ENCODE data around the gene PTN. TPM values are rescaled to one million over a fixed set of nuclear protein-coding genes. Genes with fewer than 3 reads are reported as not detected.

The PTN gene
- polyA plus RNA-seq, 3 donors = not detected

- Histone ChIP-seq H3K36me3 (replicated peaks in 1 of 2; ENCODE audit: control insufficient read depth in 1 of 2, insufficient read depth in 2 of 2, low read length in 2 of 2) (no peaks in the 10 kb centered on the region), H3K9me3 (replicated peaks in 1 of 2; ENCODE audit: control insufficient read depth in 1 of 2, insufficient read depth in 1 of 2, low read length in 2 of 2) (no peaks in the 10 kb centered on the region), H4K20me1 (ENCODE audit: insufficient read depth, low read length) (no peaks in the 10 kb centered on the region), H3K27ac (ENCODE audit: low read depth in 1 of 2, low read length in 2 of 2) (no peak overlapping the region), H2AFZ (ENCODE audit: insufficient read depth, low read depth, low read length, poor library complexity, severe bottlenecking) (no peak overlapping the region), H3K9ac (ENCODE audit: insufficient read depth, low read length, poor library complexity, severe bottlenecking) (no peak overlapping the region), H3K4me1 (ENCODE audit: control insufficient read depth in 1 of 2, insufficient read depth in 2 of 2, low read length in 2 of 2) (no peaks in the 10 kb centered on the region), H3K27me3 (ENCODE audit: control insufficient read depth in 2 of 2, insufficient read depth in 2 of 2, low read length in 2 of 2) (no peaks in the 10 kb centered on the region), H3K4me3 (replicated peaks in 1 of 3; ENCODE audit: low read depth in 2 of 3, low read length in 3 of 3) (no peak overlapping the region), H3K79me2 (ENCODE audit: insufficient read depth, low read length) (no peaks in the 10 kb centered on the region), H3K4me2 (replicated peaks; ENCODE audit: extremely low read depth, low read length, poor library complexity, severe bottlenecking) (no peak overlapping the region)
- Mint-ChIP-seq H3K9me3 (peaks cover 0 to 3% (median 1%) of the 10 kb centered on the region in 7 donors), H3K27me3 (ENCODE audit: low read depth in 3 of 3) (no peaks in the 10 kb centered on the region), H3K27ac (no peak overlapping the region), H3K4me1 (no peaks in the 10 kb centered on the region), H3K36me3 (no peaks in the 10 kb centered on the region), H3K4me3 (no peak overlapping the region)
- intact Hi-C loops (cut with micrococcal nuclease) = no loop called here
- TF ChIP-seq CTCF (IDR thresholded peaks at IDR 0.05) = no peak
- no peak for DNase-seq
- WGBS (ENCODE audit: insufficient coverage) = no CpG with 5 or more reads among the region's 1 CpG
Observed at GRCh38 chr7:137381045-137381444, 37.5 kb upstream of the PTN start.

- Mint-ChIP-seq H3K4me1 (no peaks in the 10 kb centered on the region), H3K36me3 (no peaks in the 10 kb centered on the region), H3K27ac (no peak overlapping the region), H3K27me3 (ENCODE audit: low read depth in 3 of 3) (no peaks in the 10 kb centered on the region), H3K9me3 (peaks cover 0 to 4% (median 2%) of the 10 kb centered on the region in 7 donors), H3K4me3 (no peak overlapping the region)
- Histone ChIP-seq H3K27ac (ENCODE audit: low read depth in 1 of 2, low read length in 2 of 2) (no peak overlapping the region), H2AFZ (ENCODE audit: insufficient read depth, low read depth, low read length, poor library complexity, severe bottlenecking) (no peak overlapping the region), H3K36me3 (replicated peaks in 1 of 2; ENCODE audit: control insufficient read depth in 1 of 2, insufficient read depth in 2 of 2, low read length in 2 of 2) (no peaks in the 10 kb centered on the region), H3K4me1 (ENCODE audit: control insufficient read depth in 1 of 2, insufficient read depth in 2 of 2, low read length in 2 of 2) (no peaks in the 10 kb centered on the region), H3K79me2 (ENCODE audit: insufficient read depth, low read length) (no peaks in the 10 kb centered on the region), H3K4me3 (replicated peaks in 1 of 3; ENCODE audit: low read depth in 2 of 3, low read length in 3 of 3) (no peak overlapping the region), H3K9ac (ENCODE audit: insufficient read depth, low read length, poor library complexity, severe bottlenecking) (no peak overlapping the region), H3K4me2 (replicated peaks; ENCODE audit: extremely low read depth, low read length, poor library complexity, severe bottlenecking) (no peak overlapping the region), H4K20me1 (ENCODE audit: insufficient read depth, low read length) (no peaks in the 10 kb centered on the region), H3K27me3 (ENCODE audit: control insufficient read depth in 2 of 2, insufficient read depth in 2 of 2, low read length in 2 of 2) (no peaks in the 10 kb centered on the region), H3K9me3 (replicated peaks in 1 of 2; ENCODE audit: control insufficient read depth in 1 of 2, insufficient read depth in 1 of 2, low read length in 2 of 2) (no peaks in the 10 kb centered on the region)
- TF ChIP-seq CTCF (IDR thresholded peaks at IDR 0.05) = no peak
- intact Hi-C loops (cut with micrococcal nuclease) = no loop called here
- no peak for DNase-seq
- no CpG with 5 or more reads among the region's 2 CpGs for WGBS (ENCODE audit: insufficient coverage)
Observed at GRCh38 chr7:137373507-137373906, 30.0 kb upstream of the PTN start.

Measured in CD14-positive monocyte (primary cell).